ENCODE data around the gene TSC22D1.

The TSC22D1 gene

GRCh38 chr13:44401577-44401976 is 174.6 kb downstream of the TSC22D1 start:
- DNase-seq = no peak

DNA sequence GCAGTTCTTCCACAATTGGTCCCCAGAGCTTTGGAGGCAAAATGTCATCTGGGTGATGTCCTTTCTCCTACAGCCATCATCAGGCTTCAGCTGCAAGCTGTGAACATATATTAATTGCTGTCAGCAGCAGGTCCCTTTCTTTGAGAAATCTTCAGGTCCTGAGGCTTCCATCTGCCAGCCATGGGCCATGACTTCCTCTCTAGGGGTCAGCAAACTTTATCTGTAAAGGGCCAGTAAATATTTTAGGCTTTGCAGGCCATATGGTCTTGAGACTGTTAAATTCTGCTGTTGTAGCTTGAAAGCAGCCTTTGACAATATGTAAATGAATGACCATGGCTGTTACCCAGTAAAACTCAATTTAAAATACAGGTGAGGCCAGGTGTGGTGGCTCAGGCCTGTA is 175.4 kb downstream of the TSC22D1 start:
- no peak for DNase-seq

DNA sequence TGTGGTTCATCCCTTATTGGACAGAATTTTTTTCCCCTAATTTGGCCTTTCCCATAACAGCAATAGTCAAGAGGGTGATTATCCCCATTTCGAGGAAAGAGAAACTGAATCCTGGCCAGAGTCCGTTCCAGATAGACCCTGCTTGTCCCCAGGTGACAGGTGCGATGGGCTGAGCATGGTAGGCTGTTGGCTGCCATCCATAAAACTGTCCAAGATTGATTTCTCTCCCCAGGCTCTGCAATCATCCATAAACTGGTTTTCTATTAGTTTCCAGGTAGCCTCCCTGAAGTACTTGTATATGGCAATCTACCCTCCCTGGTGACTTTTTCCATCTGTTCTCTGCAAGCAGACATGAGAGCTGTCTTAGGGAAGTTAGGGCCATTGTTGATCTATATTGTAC is 177.1 kb downstream of the TSC22D1 start:
- no peak for DNase-seq

DNA sequence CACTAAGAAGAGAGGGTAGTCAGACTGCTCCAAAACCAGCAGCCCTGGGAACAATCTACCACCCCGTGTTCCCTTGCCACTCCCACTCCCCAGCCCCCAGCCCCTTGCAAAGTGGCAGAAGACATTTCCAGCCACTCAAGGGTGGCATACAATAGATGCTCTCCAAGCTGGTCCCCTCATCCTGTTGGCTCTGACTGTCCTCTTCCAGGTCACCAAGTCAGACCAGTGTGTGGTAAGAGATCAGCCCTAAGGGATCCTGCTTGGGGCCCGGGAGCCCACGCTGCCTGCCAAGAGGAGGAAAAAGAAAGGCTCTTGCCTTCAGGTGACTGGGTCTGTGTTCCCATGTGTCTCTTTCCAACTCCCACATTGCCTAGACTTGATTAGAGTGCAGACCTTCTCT is 177.5 kb downstream of the TSC22D1 start:
- no peak for DNase-seq

- DNase-seq = no peak
These were observed 178.3 kb downstream of the TSC22D1 start for GRCh38 chr13:44397766-44398223.

GRCh38 chr13:44396701-44397580 is 179.2 kb downstream of the TSC22D1 start:
- no peak for DNase-seq

DNA sequence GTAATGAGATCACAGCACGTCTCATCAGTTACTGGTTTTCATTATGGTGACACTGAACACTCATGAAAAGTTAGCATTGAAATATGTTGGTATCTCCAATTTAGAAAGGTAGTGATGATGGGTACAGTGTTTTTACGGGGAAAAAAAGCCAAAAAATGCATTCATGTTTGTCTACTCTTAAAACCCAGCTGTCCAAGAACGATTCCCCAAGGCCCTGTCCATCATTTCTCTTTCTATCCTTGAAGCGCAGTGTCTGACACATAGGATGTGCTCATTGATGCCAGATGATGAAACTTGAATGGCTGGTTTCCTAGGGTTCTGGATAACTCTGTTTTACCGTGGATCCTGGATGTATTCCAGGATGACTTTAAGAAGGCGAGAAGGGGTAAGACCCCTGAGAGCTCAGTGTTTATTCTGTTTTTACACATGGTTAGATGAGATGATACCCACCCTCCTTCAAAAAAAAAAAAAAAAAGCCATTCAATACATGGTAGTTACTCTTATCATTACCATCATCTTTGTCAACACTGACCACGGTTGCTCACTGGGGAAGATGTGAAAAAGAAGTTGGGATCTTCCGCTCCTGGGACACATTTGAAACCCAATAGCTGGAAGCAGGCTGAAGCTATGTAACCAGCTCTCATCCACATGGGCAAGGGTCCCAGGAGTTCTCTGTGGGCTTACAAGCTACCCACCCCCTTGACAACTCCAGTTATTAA is 180.0 kb downstream of the TSC22D1 start:
- no peak for DNase-seq

GRCh38 chr13:44394658-44395057 is 181.5 kb downstream of the TSC22D1 start:
- no peak for DNase-seq

DNA sequence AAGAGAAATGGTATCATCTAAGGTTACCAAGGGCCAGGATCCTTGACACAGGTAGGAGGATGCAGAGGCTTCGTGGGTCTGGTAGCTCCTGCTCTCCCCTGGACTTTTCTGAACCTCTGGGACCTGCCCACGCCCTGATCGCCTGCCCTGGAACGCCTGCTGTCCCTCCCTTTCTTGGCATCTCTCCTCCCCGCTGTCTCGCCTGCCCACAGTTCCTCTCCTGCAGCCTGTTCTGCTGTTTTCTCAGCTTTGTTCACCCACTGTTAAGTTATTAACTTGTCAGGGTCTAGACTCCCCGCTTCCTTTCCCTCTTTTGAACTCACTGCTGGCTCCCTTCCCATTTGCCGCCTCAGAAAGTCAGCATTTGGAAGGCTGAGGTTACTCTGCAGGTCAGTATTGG is 182.7 kb downstream of the TSC22D1 start:
- no peak for DNase-seq

DNA sequence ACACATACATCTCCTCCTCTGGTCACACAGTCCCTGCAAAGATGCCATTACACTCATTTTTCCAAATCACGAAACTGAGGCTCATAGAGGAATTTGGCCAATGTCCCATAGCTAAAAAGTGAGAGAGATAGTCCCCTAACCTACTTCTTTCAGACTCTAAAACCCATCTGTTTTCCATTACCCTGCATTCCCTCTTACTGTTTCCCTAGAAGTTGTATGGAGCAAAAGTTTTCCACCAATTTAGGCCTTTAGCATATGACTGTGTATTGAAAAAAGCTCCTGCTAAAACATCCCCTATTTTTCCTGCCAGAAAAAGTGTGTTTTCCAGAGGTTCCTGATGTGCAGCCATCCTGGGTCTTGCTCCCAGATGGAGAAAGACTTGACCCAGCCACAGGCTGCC is 186.3 kb downstream of the TSC22D1 start:
- DNase-seq = no peak

- DNase-seq = no peak
These were observed 187.0 kb downstream of the TSC22D1 start for GRCh38 chr13:44389060-44389666.

- no peak for DNase-seq
These were observed 187.6 kb downstream of the TSC22D1 start for GRCh38 chr13:44388427-44389059.

DNA sequence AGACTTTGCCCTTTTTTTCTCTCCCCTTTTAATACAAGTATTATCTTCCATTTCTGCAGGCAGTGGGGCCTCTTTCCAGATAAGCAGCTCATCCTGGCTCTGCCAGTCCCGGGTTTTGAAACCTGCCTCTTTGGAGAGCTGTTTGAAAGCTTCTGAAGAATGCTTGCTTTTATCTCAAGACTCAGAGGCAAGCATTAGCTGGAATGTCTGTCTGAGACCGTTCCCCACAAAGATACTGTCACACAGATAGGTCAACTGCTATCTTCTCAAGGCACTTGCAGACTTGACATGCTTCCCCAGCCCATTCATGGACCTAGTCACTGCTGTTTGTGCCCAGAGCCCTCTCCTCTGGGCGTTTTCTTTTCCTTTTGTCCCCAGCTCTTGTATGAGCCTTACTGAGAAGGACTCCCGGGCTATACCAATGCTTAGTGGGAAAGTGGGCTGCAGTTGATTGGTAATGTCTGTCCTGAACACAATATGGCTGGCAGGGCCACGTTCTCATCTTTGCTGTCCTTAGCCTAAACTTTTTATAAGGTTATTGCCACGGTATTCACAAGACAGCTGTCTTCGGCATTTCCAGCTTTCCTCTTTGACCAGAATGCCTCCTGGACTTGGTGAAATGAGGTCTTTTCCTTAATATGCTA is 189.1 kb downstream of the TSC22D1 start:
- DNase-seq = no peak

- DNase-seq = no peak
These were observed 190.3 kb downstream of the TSC22D1 start for GRCh38 chr13:44385847-44386246.

GRCh38 chr13:44385401-44385800 is 190.7 kb downstream of the TSC22D1 start:
- no peak for DNase-seq

GRCh38 chr13:44384778-44385177 is 191.4 kb downstream of the TSC22D1 start:
- no peak for DNase-seq

DNA sequence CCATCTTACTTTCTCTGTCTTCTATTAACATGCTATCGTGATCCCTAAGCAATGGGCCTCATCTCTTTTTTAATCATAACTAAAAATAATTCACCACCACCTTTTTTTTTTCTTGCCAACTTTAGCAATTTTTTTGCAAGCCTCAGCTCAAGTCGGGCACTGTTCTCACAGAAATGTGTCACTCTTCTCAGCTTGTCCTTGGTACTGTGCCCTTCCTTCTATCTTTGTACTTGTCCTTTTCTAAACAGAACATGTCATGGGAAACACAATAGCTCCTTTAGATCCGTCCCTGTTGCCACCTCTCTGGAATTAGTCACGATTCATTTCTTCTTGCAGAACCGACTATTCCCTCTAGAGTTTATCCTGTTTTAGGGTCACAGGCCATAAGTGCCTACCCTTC is 192.2 kb downstream of the TSC22D1 start:
- no peak for DNase-seq

DNA sequence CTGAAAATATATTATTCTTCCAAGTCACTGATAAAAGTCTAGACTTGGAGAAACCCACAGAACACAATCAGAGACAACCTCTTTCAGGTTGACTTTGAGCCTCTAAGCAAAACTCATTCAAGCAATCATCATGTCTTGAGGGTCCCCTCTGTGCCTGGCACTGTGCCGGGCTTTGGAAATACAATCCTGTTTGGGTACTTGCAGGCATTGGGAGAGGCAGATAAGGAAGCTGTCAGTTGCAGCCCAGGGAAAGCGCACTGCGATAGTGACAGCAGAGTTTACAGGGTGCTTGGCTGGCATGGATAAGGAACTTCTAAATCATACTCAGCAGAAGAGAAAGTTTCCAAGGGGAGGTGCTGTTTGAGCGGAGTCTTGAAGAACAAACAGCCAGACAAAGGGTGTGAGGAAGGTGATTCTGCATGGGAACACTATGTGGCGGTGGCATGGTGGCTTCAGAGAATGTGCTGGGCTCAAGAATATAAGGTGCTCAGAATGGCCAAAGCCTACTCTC is 193.4 kb downstream of the TSC22D1 start:
- DNase-seq = no peak
